Uterus (tissue), 4 donors: ENCODE data around the gene TGFB1. TPM values are rescaled to one million over a fixed set of nuclear protein-coding genes. Genes with fewer than 3 reads are reported as not detected.

Source experiments
- DNase-seq, 2 donors: peaks; one replicate each; pipeline ENCODE4 v3.0.0-alpha.2; 2019 to 2020
- H3K27ac ChIP-seq, 2 donors: fragments of 200-600 bp; sonication (generic); 1 replicate in 1 of 2; 2 replicates in 1 of 2; pipeline ENCODE4 v1.5.1; 2016 to 2018
- H3K27me3 ChIP-seq, 2 donors: fragments of 200-600 bp; sonication (generic); one replicate each; pipeline ENCODE4 v1.5.1; 2018 to 2019; ENCODE audit warnings: control low read depth in 1 of 2
- H3K36me3 ChIP-seq, 2 donors: fragments of 200-600 bp; sonication (generic); one replicate each; pipeline ENCODE4 v1.5.1; 2019; ENCODE audit warnings: control low read depth in 1 of 2
- H3K4me1 ChIP-seq, 2 donors: fragments of 200-600 bp; sonication (generic); one replicate each; pipeline ENCODE4 v1.5.1; 2018 to 2019; ENCODE audit warnings: control low read depth in 1 of 2
- H3K4me3 ChIP-seq, 2 donors: fragments of 200-600 bp; sonication (generic); 1 replicate in 1 of 2; 2 replicates in 1 of 2; pipeline ENCODE4 v1.5.1; 2018 to 2019; ENCODE audit warnings: mild to moderate bottlenecking in 1 of 2
- H3K9me3 ChIP-seq, 2 donors: fragments of 200-600 bp; sonication (generic); one replicate each; pipeline ENCODE4 v1.5.1; 2019; ENCODE audit warnings: control low read depth in 1 of 2
- CTCF ChIP-seq, 4 experiments: fragments of 200-600 bp in 2 of 4; fragments of 450-650 bp in 2 of 4; sonication (generic) in 2 of 4; IDR thresholded peaks; one replicate each; pipeline ENCODE4 v1.5.1; 2016 to 2019; ENCODE audit warnings: antibody characterized with exemption in 4 of 4, mild to moderate bottlenecking in 2 of 4, moderate library complexity in 1 of 4
- POLR2A ChIP-seq, 2 donors: fragments of 450-650 bp; IDR thresholded peaks; one replicate each; pipeline ENCODE4 v1.6.1; 2016; ENCODE audit warnings: antibody characterized with exemption in 2 of 2, mild to moderate bottlenecking in 1 of 2, moderate library complexity in 1 of 2
- intact Hi-C: fragments of 100-400 bp; cut with DNase I; formaldehyde crosslinking; loops from one replicate; pipeline ENCODE4 v1.15.1; 2023; ENCODE audit warnings: low total_unique reads
- total RNA-seq, 4 donors: library from RNA; depleted of rRNA in 3 of 4; stranded (reverse); fragments of >200 nt in 3 of 4; gene quantifications; one replicate each; pipeline versions ENCODE4 v1.1.0 to v1.2.4, GENCODE V29; 2014 to 2023
- donor health status: DM: yes; HTN: yes; CAD: no.

TGFB1 gene
- total RNA-seq, 4 donors from 2014 or later, result 6.7 to 61.7 (median 15.7) TPM

- no peaks in the 10 kb centered on the region for H3K9me3 ChIP-seq
- no peak for DNase-seq
- no peak overlapping the region for H3K27ac ChIP-seq
- H3K36me3 ChIP-seq, result no peaks in the 10 kb centered on the region
- no peaks in the 10 kb centered on the region for H3K4me1 ChIP-seq
- H3K27me3 ChIP-seq, result no peaks in the 10 kb centered on the region
- TF ChIP-seq CTCF (IDR thresholded peaks at IDR 0.05), result no peak
- TF ChIP-seq POLR2A (IDR thresholded peaks at IDR 0.05), result no peak
- no peak overlapping the region for H3K4me3 ChIP-seq
- intact Hi-C loops, result no loop called here
These were observed 13.8 kb downstream of the TGFB1 start for GRCh38 chr19:41339936-41340335.

DNA sequence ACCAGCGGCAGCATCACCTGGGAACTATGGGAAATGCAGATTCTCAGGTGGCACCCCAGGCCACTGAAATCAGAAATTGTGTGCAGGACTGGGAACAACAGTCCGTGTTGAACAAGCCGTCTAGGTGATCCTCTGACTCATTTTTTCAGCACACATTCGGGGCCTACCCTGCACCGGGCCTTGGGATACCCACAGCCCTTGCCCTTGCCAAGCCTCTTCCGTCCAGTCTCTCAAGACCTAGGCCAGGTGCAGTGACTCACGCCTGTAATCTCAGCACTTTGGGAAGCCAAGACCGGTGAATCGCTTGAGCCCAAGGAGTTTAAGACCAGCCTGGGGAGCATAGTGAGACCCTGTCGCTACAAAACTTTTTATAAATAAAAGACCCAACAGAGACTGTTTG is 18.3 kb downstream of the TGFB1 start:
- no peak overlapping the region for H3K4me3 ChIP-seq
- intact Hi-C loops, result no loop called here
- H3K36me3 ChIP-seq, result no peaks in the 10 kb centered on the region
- no peak for DNase-seq
- no peaks in the 10 kb centered on the region for H3K27me3 ChIP-seq
- no peak for TF ChIP-seq POLR2A (IDR thresholded peaks at IDR 0.05)
- TF ChIP-seq CTCF (IDR thresholded peaks at IDR 0.05), result no peak
- H3K4me1 ChIP-seq, result no peaks in the 10 kb centered on the region
- no peaks in the 10 kb centered on the region for H3K9me3 ChIP-seq
- H3K27ac ChIP-seq, result no peak overlapping the region

GRCh38 chr19:41334793-41335192 is 18.9 kb downstream of the TGFB1 start:
- H3K27ac ChIP-seq, result no peak overlapping the region
- no peak overlapping the region for H3K4me3 ChIP-seq
- no peak for DNase-seq
- H3K36me3 ChIP-seq, result no peaks in the 10 kb centered on the region
- H3K27me3 ChIP-seq, result no peaks in the 10 kb centered on the region
- H3K4me1 ChIP-seq, result no peaks in the 10 kb centered on the region
- intact Hi-C loops, result no loop called here
- H3K9me3 ChIP-seq, result no peaks in the 10 kb centered on the region
- TF ChIP-seq POLR2A (IDR thresholded peaks at IDR 0.05), result no peak

DNA sequence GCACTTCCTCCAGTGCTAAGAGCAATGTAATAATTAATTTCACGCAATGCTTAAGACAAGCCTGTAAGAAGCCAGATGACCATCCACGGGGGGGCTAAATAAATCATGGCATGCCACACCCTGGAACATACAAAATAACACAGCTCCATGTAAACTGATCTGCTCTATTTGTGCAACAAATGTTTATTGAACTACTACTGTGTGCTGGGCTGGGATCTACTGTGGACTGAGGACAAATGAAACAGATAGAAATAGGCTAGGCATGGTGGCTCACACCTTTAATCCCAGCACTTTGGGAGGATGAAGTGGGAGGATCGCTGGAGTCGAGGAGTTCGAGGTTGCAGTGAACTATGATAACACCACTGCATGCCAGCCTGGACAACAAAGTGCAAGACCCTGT is 21.3 kb downstream of the TGFB1 start:
- Histone ChIP-seq H3K4me3 (no peak overlapping the region), H3K36me3 (no peaks in the 10 kb centered on the region), H3K27ac (no peak overlapping the region), H3K9me3 (no peaks in the 10 kb centered on the region), H3K27me3 (no peaks in the 10 kb centered on the region), H3K4me1 (peaks cover 0 to 2% of the 10 kb centered on the region in 2 donors)
- no peak for DNase-seq
- no peak for TF ChIP-seq CTCF (IDR thresholded peaks at IDR 0.05)
- TF ChIP-seq POLR2A (IDR thresholded peaks at IDR 0.05), result no peak
- intact Hi-C loops, result no loop called here

GRCh38 chr19:41332000-41332399 is 21.7 kb downstream of the TGFB1 start:
- no peaks in the 10 kb centered on the region for H3K27me3 ChIP-seq
- intact Hi-C loops, result no loop called here
- no peak overlapping the region for H3K27ac ChIP-seq

More at GRCh38 chr19:41332000-41332399, 21.7 kb downstream of the TGFB1 start:
- no peak for TF ChIP-seq POLR2A (IDR thresholded peaks at IDR 0.05)
- TF ChIP-seq CTCF (IDR thresholded peaks at IDR 0.05), result no peak
- Histone ChIP-seq H3K9me3 (no peaks in the 10 kb centered on the region), H3K4me3 (no peak overlapping the region), H3K36me3 (no peaks in the 10 kb centered on the region), H3K4me1 (peaks cover 0 to 5% of the 10 kb centered on the region in 2 donors)
- DNase-seq, result no peak
